K562 (cell line): ENCODE measurements around the gene WDR90. TPM values are rescaled to one million over a fixed set of nuclear protein-coding genes. Genes with fewer than 3 reads are reported as not detected.

Experiments used
- ATAC-seq: fragments of 200-7000 bp; cut with Tn5 transposase; 3 replicates; pipeline ENCODE4 v1.9.1; 2020; ENCODE audit warnings: moderate library complexity
- BruUV-seq: library from RNA; stranded (reverse); fragments of 400-500 nt; replicated peaks from 2 replicates; lab custom pipeline; 2021; lab: Mats Ljungman, UMichigan
- CTCF ChIA-PET: fragments of 300-600 bp; formaldehyde crosslinking; extraction: SDS; loops from one replicate; lab custom pipeline; 2021; ENCODE audit warnings: low intra/inter-chr PET ratio; lab: Yijun Ruan, JAX
- POLR2A ChIA-PET: fragments of 300-600, 350-650 bp; sonication (Branson Sonifier 250); formaldehyde crosslinking; extraction: SDS; loops from one replicate; lab custom pipeline; 2021; ENCODE audit warnings: antibody characterized with exemption, inconsistent platforms; lab: Yijun Ruan, JAX
- DNase-seq, 4 experiments: peaks; one replicate each; pipeline versions ENCODE4 v3.0.0 to v3.0.0-alpha.2; 2011 to 2018; ENCODE audit warnings: low spot score in 3 of 4, mixed read lengths in 3 of 4; ENCODE audit errors: extremely low read depth in 1 of 4
- FAIRE-seq: peaks from 2 replicates; lab custom pipeline; 2011; peaks lifted over from hg19 to GRCh38; lab: Jason Lieb, UNC
- H2AFZ ChIP-seq: 2 replicates; pipeline ENCODE4 v1.6.0; 2011; ENCODE audit warnings: low read depth, low read length, control low read depth, inconsistent platforms
- H3K27ac ChIP-seq: fragments of 200-600 bp; 3 replicates; pipeline ENCODE4 v1.8.0; 2011; ENCODE audit warnings: low read depth, mild to moderate bottlenecking, control low read depth, inconsistent platforms, low read length, moderate library complexity, mixed read lengths; ENCODE audit errors: extremely low read depth
- H3K27me3 ChIP-seq, 2 experiments: fragments of 300-600 bp in 1 of 2; 2 replicates in 1 of 2; 3 replicates in 1 of 2; pipeline versions ENCODE4 v1.6.0 to v1.8.0; 2011; ENCODE audit warnings: inconsistent platforms in 2 of 2, low read length in 2 of 2, mild to moderate bottlenecking in 1 of 2, mixed read lengths in 1 of 2, moderate library complexity in 1 of 2; ENCODE audit not compliant: control insufficient read depth in 2 of 2, insufficient read depth in 2 of 2
- H3K36me3 ChIP-seq: fragments of 300-600 bp; 3 replicates; pipeline ENCODE4 v1.8.0; 2011; ENCODE audit warnings: mild to moderate bottlenecking, low read length, inconsistent platforms; ENCODE audit not compliant: control insufficient read depth, insufficient read depth
- H3K4me1 ChIP-seq, 2 experiments: fragments of 200-600 bp in 1 of 2; replicated peaks in 1 of 2; 2 replicates in 1 of 2; 3 replicates in 1 of 2; pipeline versions ENCODE4 v1.5.1 to v1.8.0; 2011; ENCODE audit warnings: inconsistent platforms in 2 of 2, low read length in 2 of 2, mild to moderate bottlenecking in 1 of 2, mixed read lengths in 1 of 2, moderate library complexity in 1 of 2; ENCODE audit not compliant: control insufficient read depth in 2 of 2, insufficient read depth in 2 of 2
- H3K4me2 ChIP-seq: 2 replicates; pipeline ENCODE4 v1.6.1; 2011; ENCODE audit warnings: low read length, control low read depth, inconsistent platforms, mixed read lengths; ENCODE audit not compliant: insufficient read depth
- H3K4me3 ChIP-seq: fragments of 200-600 bp; sonication (generic), shearing (Covaris generic); 2 replicates; pipeline ENCODE4 v1.5.1; 2016; ENCODE audit warnings: control low read depth, inconsistent platforms
- H3K79me2 ChIP-seq: fragments of 200-600 bp; 3 replicates; pipeline ENCODE4 v1.8.0; 2011; ENCODE audit warnings: low read length, inconsistent platforms; ENCODE audit not compliant: control insufficient read depth, insufficient read depth
- H3K9ac ChIP-seq, 2 experiments: 2 replicates each; pipeline versions ENCODE4 v1.6.0 to v1.6.1; 2011; ENCODE audit warnings: low read depth in 2 of 2, low read length in 2 of 2, control low read depth in 1 of 2, inconsistent platforms in 1 of 2, mild to moderate bottlenecking in 1 of 2, mixed read lengths in 1 of 2; ENCODE audit not compliant: insufficient read depth in 1 of 2
- H3K9me1 ChIP-seq: one replicate; pipeline ENCODE4 v1.6.0; 2011; ENCODE audit warnings: inconsistent platforms, mild to moderate bottlenecking, low read length, moderate library complexity; ENCODE audit not compliant: control insufficient read depth, insufficient read depth
- H3K9me3 ChIP-seq: replicated peaks from 2 replicates; pipeline ENCODE4 v1.5.1; 2011; ENCODE audit warnings: low read depth, low read length, inconsistent platforms; ENCODE audit not compliant: control insufficient read depth, insufficient read depth
- H4K20me1 ChIP-seq: replicated peaks from 2 replicates; pipeline ENCODE4 v1.6.1; 2011; ENCODE audit warnings: low read length, inconsistent platforms, mixed read lengths; ENCODE audit not compliant: control insufficient read depth, insufficient read depth
- ELF2 ChIP-seq: fragments of 250-450 bp; sonication (Bioruptor Pico); IDR thresholded peaks from 2 replicates; pipeline ENCODE4 v1.5.0; 2021; ENCODE audit warnings: mild to moderate bottlenecking
- EP300 ChIP-seq: IDR thresholded peaks from 2 replicates; pipeline ENCODE4 v1.6.1; 2012; ENCODE audit warnings: low read length, improper control_type of control experiment
- FUS ChIP-seq: fragments of 200-400 bp; formaldehyde crosslinking; optimal IDR thresholded peaks from 2 replicates; pipeline ENCODE3; 2017; ENCODE audit warnings: low read depth, low read length
- HEY1 ChIP-seq: fragments of 250-450 bp; sonication (Bioruptor Pico); IDR thresholded peaks from 2 replicates; pipeline ENCODE4 v1.5.0; 2020; ENCODE audit warnings: mild to moderate bottlenecking, moderate library complexity, borderline replicate concordance
- IRF2 ChIP-seq: sonication (generic); formaldehyde crosslinking; IDR thresholded peaks from 2 replicates; pipeline ENCODE4 v1.8.1; 2022; ENCODE audit warnings: mild to moderate bottlenecking, missing genetic modification reagents
- MTA3 ChIP-seq: fragments of 450-650 bp; formaldehyde crosslinking; IDR thresholded peaks from 2 replicates; pipeline ENCODE4 v1.6.1; 2017; ENCODE audit warnings: mild to moderate bottlenecking, borderline replicate concordance
- NCOR1 ChIP-seq: fragments of 450-650 bp; IDR thresholded peaks from 2 replicates; pipeline ENCODE4 v1.6.1; 2016; ENCODE audit warnings: mild to moderate bottlenecking, moderate library complexity
- POLR2AphosphoS2 ChIP-seq: IDR thresholded peaks from 2 replicates; pipeline ENCODE4 v1.6.1; 2012; ENCODE audit warnings: low read length, improper control_type of control experiment
- SREBF2 ChIP-seq: sonication (generic); formaldehyde crosslinking; IDR thresholded peaks from 2 replicates; pipeline ENCODE4 v1.4.0; 2020; ENCODE audit warnings: mild to moderate bottlenecking, missing genetic modification reagents
- THAP12 ChIP-seq: fragments of 250-450 bp; sonication (Bioruptor Pico); IDR thresholded peaks from 2 replicates; pipeline ENCODE4 v1.9.0; 2021; ENCODE audit warnings: mild to moderate bottlenecking, inconsistent platforms
- ZNF175 ChIP-seq: fragments of 200-800 bp; sonication (Bioruptor generic); IDR thresholded peaks from 2 replicates; pipeline ENCODE4 v1.6.1; 2016; ENCODE audit warnings: low read depth, mild to moderate bottlenecking, missing genetic modification characterization, missing compliant biosample characterization
- ZNF282 ChIP-seq: sonication (generic); formaldehyde crosslinking; IDR thresholded peaks from 2 replicates; pipeline ENCODE4 v1.8.1; 2023; ENCODE audit warnings: missing genetic modification reagents
- WGBS: fragments of 100-300 bp; shearing (Covaris generic); methylation state at CpG from one replicate; pipeline ENCODE4 v1.1.6; 2016; ENCODE audit warnings: low coverage, mixed read lengths; ENCODE audit not compliant: insufficient coverage; ENCODE audit errors: missing lambda C conversion rate; 5-methylcytosine and 5-hydroxymethylcytosine counted together
- in situ Hi-C: fragments of 300-500 bp; cut with MboI; formaldehyde crosslinking; loops from 4 replicates; pipeline ENCODE4 v1.15.0; 2018; ENCODE audit warnings: inconsistent platforms, mixed read lengths
- intact Hi-C: fragments of 100-400 bp; cut with micrococcal nuclease; formaldehyde crosslinking; loops from 2 replicates; pipeline ENCODE4 v1.14.2; 2022
- polyA plus RNA-seq, 8 experiments: library from polyadenylated mRNA; depleted of rRNA in 4 of 8; stranded (reverse) in 5 of 8; unstranded in 3 of 8; fragments of >200 nt; fragmentation: Nextera tagmentation in 2 of 8; fragmentation: Illumina TruSeq in 1 of 8; extraction: Ambion mirVana in 2 of 8; extraction: Trizol in 1 of 8; gene quantifications; 2 replicates each; pipeline versions ENCODE4 v1.2.1 to v1.2.3, GENCODE V29; 2011 to 2014; ENCODE audit warnings: inconsistent platforms in 1 of 8, missing spikeins in 1 of 8
- total RNA-seq, 7 experiments: library from RNA; depleted of rRNA in 6 of 7; stranded (reverse); fragments of >200 nt in 6 of 7; fragmentation: Illumina TruSeq in 2 of 7; extraction: Trizol in 2 of 7; gene quantifications; 2 replicates each; pipeline versions ENCODE4 v1.2.1 to v1.2.3, GENCODE V29; 2011 to 2021; ENCODE audit warnings: low replicate concordance in 1 of 7
- TF ChIP-seq, protein P1 (sequence below), 3 experiments: fragments of 200-800 bp in 1 of 3; fragments of 250-450 bp in 1 of 3; fragments of 450-650 bp in 1 of 3; sonication (Bioruptor Pico) in 1 of 3; sonication (Bioruptor generic) in 1 of 3; formaldehyde crosslinking in 1 of 3; IDR thresholded peaks; 2 replicates each; pipeline versions ENCODE4 v1.6.1 to v1.8.0; 2016 to 2022; ENCODE audit warnings: mild to moderate bottlenecking in 2 of 3, missing genetic modification characterization in 2 of 3, missing compliant biosample characterization in 1 of 3, moderate library complexity in 1 of 3

Gene WDR90
- total and polyA plus RNA-seq, 9 of the 15 experiments (the other 6 are each of a cell fraction or from before 2014, with no cell fraction given), result 0.44 to 12.6 (median 3.3) TPM

- TF ChIP-seq THAP12 (CRISPR knock-in tag) (0 out of 2 replicates have a peak, but pooled peaks have one; percentile 9), IRF2 (CRISPR knock-in tag) (peak; percentile 86), SREBF2 (CRISPR knock-in tag) (no peak), ZNF282 (CRISPR knock-in tag) (peak; percentile 67)
These were observed 18.1 kb downstream of the WDR90 start (continued) for GRCh38 chr16:667113-667779.

GRCh38 chr16:667780-668518 lies 18.8 kb downstream of the WDR90 start, which contains the start of gene RHOT2:
Gene RHOT2 (plus strand): TSS chr16:668132. CDS start chr16:668200, 68 bp downstream.
- H3K9me3 ChIP-seq, result no peaks in the 10 kb centered on the region
- H3K27ac ChIP-seq, result peak within 1 kb of the TSS; percentile 86
- no TSS peak for BruUV-seq
- peak; percentile 87 to 96 (median 88) for DNase-seq
- H3K9ac ChIP-seq, result peak within 1 kb of the TSS; percentile 88 to 98
- peak within 1 kb of the TSS; percentile 99 for H3K4me3 ChIP-seq
- peak; percentile 82 for FAIRE-seq
- peaks cover 25% of the 10 kb centered on the region for H3K79me2 ChIP-seq
- ChIA-PET POLR2A (interaction anchor here (0.6 to 0.8 kb wide), 3 partner anchors 10 to 624 kb away, joined by 3 read pairs; partner anchors contain the start of gene METTL26), CTCF (interaction anchor here (1.5 kb wide), 1 partner anchor 32 kb away, joined by 7 read pairs; the partner anchor contains the start of gene METTL26)
- H3K27me3 ChIP-seq, result no peaks in the 10 kb centered on the region
- H3K9me1 ChIP-seq, result no peaks in the 10 kb centered on the region
- H3K4me2 ChIP-seq, result peak within 1 kb of the TSS; percentile 80
- ATAC-seq, result peak; percentile 98
- H2AFZ ChIP-seq, result peak within 1 kb of the TSS; percentile 91
- under 1% methylated on average over 60 of the region's 78 CpGs for WGBS
- in situ Hi-C loops (loop anchor here (5.0 kb wide), 1 partner anchor 91 kb away; no protein-coding TSS in a partner anchor), intact Hi-C loops (loop anchor here (5.0 to 10.0 kb wide), 2 partner anchors 91 to 273 kb away; partner anchors contain the start of gene NME4)
- H3K4me1 ChIP-seq, result peaks cover 11 to 91% of the 10 kb centered on the region in 2 experiments; a peak in 4 of 5 replicates
- H4K20me1 ChIP-seq, result no peaks in the 10 kb centered on the region
- peaks cover 41% of the 10 kb centered on the region for H3K36me3 ChIP-seq
- TF ChIP-seq ELF2 (CRISPR knock-in tag) (peak; percentile 85), EP300 (peak; percentile 65), MTA3 (peak; percentile 84), HEY1 (CRISPR knock-in tag) (no peak), NCOR1 (no peak), FUS (peak; percentile 93), POLR2AphosphoS2 (no peak), ZNF175 (CRISPR knock-in tag) (no peak)
- TF ChIP-seq, protein P1, sequence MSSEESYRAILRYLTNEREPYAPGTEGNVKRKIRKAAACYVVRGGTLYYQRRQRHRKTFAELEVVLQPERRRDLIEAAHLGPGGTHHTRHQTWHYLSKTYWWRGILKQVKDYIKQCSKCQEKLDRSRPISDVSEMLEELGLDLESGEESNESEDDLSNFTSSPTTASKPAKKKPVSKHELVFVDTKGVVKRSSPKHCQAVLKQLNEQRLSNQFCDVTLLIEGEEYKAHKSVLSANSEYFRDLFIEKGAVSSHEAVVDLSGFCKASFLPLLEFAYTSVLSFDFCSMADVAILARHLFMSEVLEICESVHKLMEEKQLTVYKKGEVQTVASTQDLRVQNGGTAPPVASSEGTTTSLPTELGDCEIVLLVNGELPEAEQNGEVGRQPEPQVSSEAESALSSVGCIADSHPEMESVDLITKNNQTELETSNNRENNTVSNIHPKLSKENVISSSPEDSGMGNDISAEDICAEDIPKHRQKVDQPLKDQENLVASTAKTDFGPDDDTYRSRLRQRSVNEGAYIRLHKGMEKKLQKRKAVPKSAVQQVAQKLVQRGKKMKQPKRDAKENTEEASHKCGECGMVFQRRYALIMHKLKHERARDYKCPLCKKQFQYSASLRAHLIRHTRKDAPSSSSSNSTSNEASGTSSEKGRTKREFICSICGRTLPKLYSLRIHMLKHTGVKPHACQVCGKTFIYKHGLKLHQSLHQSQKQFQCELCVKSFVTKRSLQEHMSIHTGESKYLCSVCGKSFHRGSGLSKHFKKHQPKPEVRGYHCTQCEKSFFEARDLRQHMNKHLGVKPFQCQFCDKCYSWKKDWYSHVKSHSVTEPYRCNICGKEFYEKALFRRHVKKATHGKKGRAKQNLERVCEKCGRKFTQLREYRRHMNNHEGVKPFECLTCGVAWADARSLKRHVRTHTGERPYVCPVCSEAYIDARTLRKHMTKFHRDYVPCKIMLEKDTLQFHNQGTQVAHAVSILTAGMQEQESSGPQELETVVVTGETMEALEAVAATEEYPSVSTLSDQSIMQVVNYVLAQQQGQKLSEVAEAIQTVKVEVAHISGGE (CRISPR knock-in tag; IDR thresholded peaks at IDR 0.05), result peak; percentile 61 to 96 (median 84); a peak in 5 of 6 replicates
